Activated CD4-positive, alpha-beta T cell treated with anti-CD3 and anti-CD28 coated beads, Interleukin-2, amount 50 U/mL, for 48 hours (primary cell): ENCODE data around the gene NRG2.
A peak's percentile ranks its signal among the peaks of the same experiment; 100 is the strongest.

Experiments used
- DNase-seq, 2 experiments: peaks; one replicate each; pipeline ENCODE4 v3.0.0-alpha.2; 2020

The NRG2 gene

GRCh38 chr5:139872851-139873794, 170.0 kb downstream of the NRG2 start:
- DNase-seq: no peak

- DNase-seq: no peak
Measured at GRCh38 chr5:139872052-139872766, 170.9 kb downstream of the NRG2 start.

- DNase-seq: no peak
Measured at GRCh38 chr5:139871614-139872013, 171.5 kb downstream of the NRG2 start.

GRCh38 chr5:139870677-139871076, 172.4 kb downstream of the NRG2 start:
- no peak for DNase-seq

GRCh38 chr5:139869042-139869790, 173.9 kb downstream of the NRG2 start:
- DNase-seq: no peak

GRCh38 chr5:139867581-139867980, 175.5 kb downstream of the NRG2 start:
- DNase-seq: no peak

GRCh38 chr5:139867109-139867508, 176.0 kb downstream of the NRG2 start:
- DNase-seq: no peak

GRCh38 chr5:139864716-139865483, 178.2 kb downstream of the NRG2 start:
- DNase-seq: no peak

- DNase-seq: peak; percentile 66 to 71
Measured at GRCh38 chr5:139863855-139864558, 179.1 kb downstream of the NRG2 start.

GRCh38 chr5:139863361-139863760, 179.7 kb downstream of the NRG2 start:
- no peak for DNase-seq

- no peak for DNase-seq
Measured at GRCh38 chr5:139862803-139863202, 180.3 kb downstream of the NRG2 start.

GRCh38 chr5:139862313-139862712, 180.8 kb downstream of the NRG2 start:
- no peak for DNase-seq

GRCh38 chr5:139861889-139862207, 181.3 kb downstream of the NRG2 start:
- no peak for DNase-seq

- no peak for DNase-seq
Measured at GRCh38 chr5:139861021-139861888, 181.8 kb downstream of the NRG2 start.

GRCh38 chr5:139859013-139859412, 184.1 kb downstream of the NRG2 start:
- DNase-seq: no peak

GRCh38 chr5:139856714-139857113, 186.4 kb downstream of the NRG2 start:
- DNase-seq: no peak

GRCh38 chr5:139855946-139856540, 187.1 kb downstream of the NRG2 start:
- DNase-seq: no peak

GRCh38 chr5:139855451-139855850, 187.6 kb downstream of the NRG2 start:
- DNase-seq: no peak

- DNase-seq: no peak
Measured at GRCh38 chr5:139854953-139855352, 188.1 kb downstream of the NRG2 start.

- DNase-seq: no peak
Measured at GRCh38 chr5:139854029-139854605, 189.0 kb downstream of the NRG2 start.
